Aorta (tissue), 5 donors: ENCODE results near the gene TASOR2. TPM values are rescaled to one million over a fixed set of nuclear protein-coding genes. Genes with fewer than 3 reads are reported as not detected.

Experiments used
- ATAC-seq: fragments of 200-7000 bp; cut with Tn5 transposase; one replicate; pipeline ENCODE4 v1.9.1; 2022; ENCODE audit warnings: moderate library complexity; ENCODE audit not compliant: low FRiP score
- DNase-seq, 2 donors: peaks; one replicate each; pipeline ENCODE4 v3.0.0-alpha.2; 2020
- H3K27ac ChIP-seq, 2 donors: one replicate each; pipeline ENCODE4 v1.5.1; 2013; ENCODE audit warnings: low read length in 2 of 2, mild to moderate bottlenecking in 2 of 2, moderate library complexity in 2 of 2, control low read depth in 1 of 2, inconsistent platforms in 1 of 2, low read depth in 1 of 2
- H3K27me3 ChIP-seq, 2 donors: one replicate each; pipeline ENCODE4 v1.6.1; 2013; ENCODE audit warnings: control low read depth in 1 of 2, low read length in 1 of 2, mild to moderate bottlenecking in 1 of 2, moderate library complexity in 1 of 2; ENCODE audit not compliant: insufficient read depth in 2 of 2, control insufficient read depth in 1 of 2
- H3K36me3 ChIP-seq, 2 donors: one replicate each; pipeline ENCODE4 v1.6.1; 2013; ENCODE audit warnings: control low read depth in 1 of 2, low read length in 1 of 2, mild to moderate bottlenecking in 1 of 2; ENCODE audit not compliant: insufficient read depth in 2 of 2, control insufficient read depth in 1 of 2
- H3K4me1 ChIP-seq, 2 donors: one replicate each; pipeline ENCODE4 v1.6.1; 2013; ENCODE audit warnings: low read length in 2 of 2, control low read depth in 1 of 2, mild to moderate bottlenecking in 1 of 2, moderate library complexity in 1 of 2; ENCODE audit not compliant: insufficient read depth in 2 of 2, control insufficient read depth in 1 of 2
- H3K4me3 ChIP-seq, 2 donors: one replicate each; pipeline ENCODE4 v1.5.1; 2013; ENCODE audit warnings: low read length in 2 of 2, control low read depth in 1 of 2, mild to moderate bottlenecking in 1 of 2
- H3K9me3 ChIP-seq: one replicate; pipeline ENCODE4 v1.6.1; 2013; ENCODE audit warnings: mild to moderate bottlenecking, low read length; ENCODE audit not compliant: control insufficient read depth
- WGBS, 2 donors: extraction: QIAGEN DNeasy Blood & Tissue Kit; methylation state at CpG; one replicate each; pipeline ENCODE4 v1.1.7; 2013; 5-methylcytosine and 5-hydroxymethylcytosine counted together
- intact Hi-C, 2 donors: fragments of 100-400 bp; cut with DNase I; formaldehyde crosslinking; loops; one replicate each; pipeline versions ENCODE4 v1.14.2 to v1.15.0; 2022
- polyA plus RNA-seq, 2 donors: library from polyadenylated mRNA; stranded (reverse); fragments of 200-250 nt; gene quantifications; one replicate each; pipeline ENCODE4 v1.2.3, GENCODE V29; 2013
- total RNA-seq, 2 donors: library from RNA; stranded (reverse); fragmentation: NEBNext Ultra II Directional; extraction: Animal tissue kit (Norgen Biotek cat#: 25700); gene quantifications; one replicate each; pipeline ENCODE4 v1.2.1, GENCODE V29; 2021
- donor health status: healthy with polysubstance abuse.
- donor health status: Bipolar disorder and iron deficiency.
- donor health status: DM: no; HTN: no; CAD: no.
- donor health status: DM: no; HTN: no; CAD: no.
- donor health status: DM: yes; HTN: yes; CAD: no.

The TASOR2 gene
- total and polyA plus RNA-seq, 4 donors = 2.3 to 72.6 (median 39.6) TPM

DNA sequence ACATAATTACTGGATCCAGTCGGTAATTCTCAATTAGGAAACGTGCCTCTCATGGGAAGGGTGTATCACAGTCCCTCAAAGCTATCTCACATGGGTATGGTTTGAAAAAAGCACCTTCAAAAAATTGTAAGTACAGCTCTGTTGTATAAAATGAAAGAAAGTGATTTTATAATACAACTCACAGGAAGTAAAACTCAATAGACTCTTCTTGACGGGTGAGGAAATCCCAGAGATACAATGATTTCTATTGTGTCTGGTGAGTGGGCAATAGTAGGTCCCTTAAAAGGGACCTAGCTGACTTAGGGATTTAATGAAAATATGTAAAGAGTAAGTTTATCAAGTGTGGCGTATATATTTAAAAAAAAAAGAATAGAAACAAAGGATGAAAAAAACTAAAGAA is 27.0 kb downstream of the TASOR2 start:
- WGBS, 2 donors = 86% methylated on average over 4 of the region's 4 CpGs
- ATAC-seq (no peak), DNase-seq (no peak)
- intact Hi-C loops = no loop called here
- no peaks in the 10 kb centered on the region for H3K36me3 ChIP-seq
- no peaks in the 10 kb centered on the region for H3K4me1 ChIP-seq
- H3K4me3 ChIP-seq = no peak overlapping the region
- H3K27ac ChIP-seq = no peak overlapping the region
- H3K9me3 ChIP-seq = no peaks in the 10 kb centered on the region
- no peaks in the 10 kb centered on the region for H3K27me3 ChIP-seq

DNA sequence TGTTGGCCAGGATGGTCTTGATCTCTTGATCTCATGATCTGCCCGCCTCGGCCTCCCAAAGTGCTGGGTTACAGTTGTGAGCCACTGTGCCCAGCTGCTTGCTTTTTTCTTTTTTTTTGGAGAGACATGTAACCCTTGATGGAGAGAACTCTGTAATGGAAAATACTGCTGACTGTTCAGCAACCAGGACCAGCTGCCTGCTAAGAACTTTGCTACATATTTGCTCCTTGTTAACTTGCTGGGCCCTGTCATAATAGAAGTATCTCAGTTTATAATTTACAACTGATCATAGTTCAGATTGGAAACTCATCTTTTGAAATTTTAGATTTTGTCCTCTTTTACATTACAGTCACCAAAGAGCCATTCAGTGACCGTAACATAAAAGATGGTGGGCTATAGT is 34.9 kb downstream of the TASOR2 start:
- DNase-seq = no peak
- intact Hi-C loops = no loop called here
- H3K4me1 ChIP-seq = no peaks in the 10 kb centered on the region
- ATAC-seq = no peak
- no peak overlapping the region for H3K27ac ChIP-seq
- no peaks in the 10 kb centered on the region for H3K27me3 ChIP-seq
- no peaks in the 10 kb centered on the region for H3K36me3 ChIP-seq
- 91 to 93% methylated on average over 3 of the region's 3 CpGs for WGBS, 2 donors
- H3K9me3 ChIP-seq = no peaks in the 10 kb centered on the region
- no peak overlapping the region for H3K4me3 ChIP-seq

DNA sequence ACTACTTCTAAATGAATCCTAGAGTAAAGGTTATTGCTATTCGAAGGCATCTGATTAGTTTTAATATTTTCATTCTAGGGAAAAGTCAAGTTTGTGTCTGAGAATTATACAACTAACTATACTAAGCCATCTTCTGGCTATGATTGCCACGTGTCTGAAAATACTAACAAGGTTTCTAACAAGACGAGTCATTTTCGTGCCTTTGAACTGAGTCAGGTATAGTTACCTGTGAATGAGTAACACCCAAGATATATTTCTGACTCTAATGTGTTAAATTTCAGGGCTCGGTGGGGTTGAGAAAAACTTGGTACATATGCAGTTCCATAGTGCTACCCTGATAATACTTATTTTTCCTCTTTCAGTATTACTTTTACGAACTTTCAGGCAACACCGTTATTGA is 35.5 kb downstream of the TASOR2 start:
- Histone ChIP-seq H3K4me1 (no peaks in the 10 kb centered on the region), H3K4me3 (no peak overlapping the region), H3K27ac (no peak overlapping the region), H3K27me3 (no peaks in the 10 kb centered on the region), H3K36me3 (no peaks in the 10 kb centered on the region), H3K9me3 (no peaks in the 10 kb centered on the region)
- no peak for ATAC-seq
- no peak for DNase-seq
- intact Hi-C loops = no loop called here
- 92 to 95% methylated on average over 7 of the region's 7 CpGs for WGBS, 2 donors

DNA sequence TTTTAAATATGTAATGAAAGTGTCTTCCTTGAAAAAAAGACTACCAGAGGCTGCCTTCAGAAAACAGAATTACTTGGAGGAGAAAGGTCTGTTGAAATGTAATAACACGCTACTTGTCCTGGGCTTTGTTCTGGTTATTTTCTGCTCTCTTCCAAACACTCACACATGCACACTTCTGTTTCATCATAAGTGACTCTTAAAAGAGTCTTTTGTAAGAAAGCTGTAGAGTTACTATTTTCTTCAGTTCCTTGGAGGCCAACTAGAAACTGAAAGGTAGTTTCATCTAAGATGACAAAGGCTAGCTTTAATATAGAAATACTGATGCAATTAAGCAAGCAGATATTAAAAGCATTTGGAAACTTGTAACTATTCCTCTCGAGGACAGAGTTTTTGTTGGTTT is 39.1 kb downstream of the TASOR2 start:
- DNase-seq = no peak
- Histone ChIP-seq H3K36me3 (peaks cover 0 to 5% of the 10 kb centered on the region in 2 donors), H3K4me3 (no peak overlapping the region), H3K27ac (no peak overlapping the region), H3K27me3 (no peaks in the 10 kb centered on the region), H3K4me1 (no peaks in the 10 kb centered on the region), H3K9me3 (no peaks in the 10 kb centered on the region)
- intact Hi-C loops = no loop called here
- WGBS, 2 donors = 61 to 64% methylated on average over 2 of the region's 2 CpGs
- ATAC-seq = no peak

DNA sequence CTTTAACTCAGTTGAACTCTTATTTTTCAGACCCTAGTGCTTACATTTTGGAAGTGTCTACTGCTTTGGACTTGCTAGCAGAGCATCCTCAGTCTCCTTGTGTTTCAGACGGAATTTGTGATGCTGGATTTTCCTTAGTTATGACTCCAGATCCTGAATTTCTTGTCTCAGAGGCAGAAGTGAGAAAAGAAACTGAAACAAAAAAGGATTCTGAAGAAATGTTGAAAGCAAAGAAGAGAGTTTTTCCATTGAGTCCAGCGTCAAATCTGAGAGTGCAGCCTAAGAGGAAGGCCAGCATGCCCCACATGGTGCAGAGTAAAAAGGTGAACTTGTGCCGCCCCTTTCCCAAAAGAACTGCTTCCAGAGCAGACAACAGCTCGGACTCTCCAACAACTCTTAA is 46.1 kb downstream of the TASOR2 start:
- intact Hi-C loops = no loop called here
- H3K4me3 ChIP-seq = no peak overlapping the region
- no peaks in the 10 kb centered on the region for H3K27me3 ChIP-seq
- no peak overlapping the region for H3K27ac ChIP-seq
- WGBS, 2 donors = 93% methylated on average over 4 of the region's 4 CpGs
- no peaks in the 10 kb centered on the region for H3K4me1 ChIP-seq
- H3K9me3 ChIP-seq = no peaks in the 10 kb centered on the region
- ATAC-seq (no peak), DNase-seq (no peak)
- H3K36me3 ChIP-seq = peaks cover 5 to 13% of the 10 kb centered on the region in 2 donors

DNA sequence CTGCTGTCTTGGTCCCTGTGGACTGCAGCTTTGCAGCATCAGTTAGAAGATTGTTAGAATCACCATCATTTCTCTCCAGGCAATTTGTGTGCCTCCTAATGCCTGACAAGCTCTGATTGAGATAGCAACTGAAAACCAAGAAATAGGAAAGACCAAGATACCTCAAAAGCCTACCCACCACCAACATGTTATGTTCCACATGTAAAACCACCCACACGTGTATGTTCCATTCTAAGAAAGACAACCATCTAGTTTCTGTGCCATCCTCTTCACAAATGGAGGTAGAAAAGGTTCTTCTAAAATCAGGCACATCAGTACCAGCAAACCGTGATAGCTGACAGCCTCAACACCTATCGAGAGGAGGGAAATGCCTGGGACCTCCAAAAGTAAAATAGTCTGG is 46.9 kb downstream of the TASOR2 start:
- Histone ChIP-seq H3K4me3 (no peak overlapping the region), H3K27me3 (no peaks in the 10 kb centered on the region), H3K9me3 (no peaks in the 10 kb centered on the region), H3K27ac (no peak overlapping the region), H3K4me1 (no peaks in the 10 kb centered on the region), H3K36me3 (peaks cover 5 to 13% of the 10 kb centered on the region in 2 donors)
- ATAC-seq (no peak), DNase-seq (no peak)
- WGBS, 2 donors = 59 to 83% methylated on average over 3 of the region's 3 CpGs
- intact Hi-C loops = no loop called here

DNA sequence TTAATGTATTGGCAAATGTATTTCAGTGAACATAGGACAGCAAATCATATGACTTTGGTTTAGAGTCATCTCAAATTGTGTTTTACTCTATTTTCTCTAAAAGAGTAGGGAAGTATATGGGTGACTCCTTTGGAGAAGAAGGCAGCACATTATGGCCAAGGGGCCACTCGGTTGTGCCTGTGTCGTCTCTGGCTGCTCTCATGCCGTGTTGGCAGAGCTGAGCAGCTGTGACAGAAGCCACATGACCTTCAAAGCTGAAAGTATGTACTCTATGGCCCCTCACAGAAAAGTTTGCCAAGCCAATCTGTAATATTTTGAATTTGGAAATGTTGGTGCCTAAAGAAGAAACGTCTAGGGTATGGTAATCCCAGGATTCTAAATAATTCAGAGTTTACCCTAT is 47.5 kb downstream of the TASOR2 start:
- no peaks in the 10 kb centered on the region for H3K4me1 ChIP-seq
- peaks cover 5 to 9% of the 10 kb centered on the region in 2 donors for H3K36me3 ChIP-seq
- no peak overlapping the region for H3K27ac ChIP-seq
- H3K27me3 ChIP-seq = no peaks in the 10 kb centered on the region
- 22 to 23% methylated on average over 4 of the region's 4 CpGs for WGBS, 2 donors
- no peak overlapping the region for H3K4me3 ChIP-seq
- ATAC-seq (no peak), DNase-seq (no peak)
- H3K9me3 ChIP-seq = no peaks in the 10 kb centered on the region
- intact Hi-C loops = no loop called here

Other genes with a start within 250 kb of the TASOR2 start
- gene CALML5, start 185.3 kb upstream of the TASOR2 start, total RNA-seq = not detected
- gene CALML5, start 185.3 kb upstream of the TASOR2 start, polyA plus RNA-seq = not detected
- gene CALML3, start 159.9 kb upstream of the TASOR2 start, total RNA-seq = not detected
- gene CALML3, start 159.9 kb upstream of the TASOR2 start, polyA plus RNA-seq = under 1 TPM; 0.10 to 0.13 TPM
- gene ASB13, start 18.2 kb upstream of the TASOR2 start, total RNA-seq = 10 to 100 TPM; 23.2 to 25.0 TPM
- gene ASB13, start 18.2 kb upstream of the TASOR2 start, polyA plus RNA-seq = 10 to 100 TPM; 19.2 to 35.1 TPM
- 100 to 1,000 TPM; 140 to 161 TPM for gene GDI2, start 128.6 kb downstream of the TASOR2 start, total RNA-seq
- gene GDI2, start 128.6 kb downstream of the TASOR2 start, polyA plus RNA-seq = 100 to 1,000 TPM; 116 to 147 TPM
- gene ANKRD16, start 205.1 kb downstream of the TASOR2 start, total RNA-seq = 1 to 10 TPM; 4.6 to 8.8 TPM
- 1 to 10 TPM; 6.1 to 6.7 TPM for gene ANKRD16, start 205.1 kb downstream of the TASOR2 start, polyA plus RNA-seq
- 100 to 1,000 TPM; 108 to 110 TPM for gene FBH1, start 205.4 kb downstream of the TASOR2 start, total RNA-seq
- 100 to 1,000 TPM in 1 of 2 donors, 10 to 100 TPM in 1; 36.9 to 101 TPM for gene FBH1, start 205.4 kb downstream of the TASOR2 start, polyA plus RNA-seq